Measurements from ENCODE around the gene SSU72.
"Not testable (repeated sequence)": the region's sequence is repeated elsewhere in the genome, so short reads cannot be mapped to it uniquely, and the experiment has no call there.

DNA sequence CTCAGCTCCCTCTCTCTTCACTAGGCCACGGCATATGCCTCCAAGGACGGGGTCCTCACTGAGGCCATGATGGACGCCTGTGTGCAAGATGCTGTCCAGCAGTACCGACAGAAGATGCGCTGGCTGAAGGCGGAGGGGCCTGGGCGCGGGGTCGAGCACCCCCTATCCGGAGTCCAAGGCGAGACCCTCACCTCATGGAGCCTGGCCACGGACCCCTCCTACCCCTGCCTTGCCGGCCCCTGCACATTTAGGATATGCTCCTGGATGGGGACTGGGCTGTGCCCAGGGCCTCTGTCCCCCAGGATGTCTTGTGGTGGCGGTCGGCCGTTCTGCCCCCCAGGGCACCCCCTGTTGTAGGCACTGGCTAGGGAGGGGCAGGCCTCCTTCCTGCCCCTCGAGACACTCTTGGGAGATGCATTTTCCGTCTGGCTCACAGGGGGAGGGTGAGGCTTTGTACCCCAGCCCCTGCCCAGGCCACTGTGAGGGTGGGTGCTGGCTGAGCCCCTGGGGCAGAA, 79.1 kb downstream of the SSU72 start:
- not testable (repeated sequence) for TF ChIP-seq TAF1 (conservative IDR thresholded peaks at IDR 0.05); RAD21 (IDR thresholded peaks at IDR 0.05); SP1 (IDR thresholded peaks at IDR 0.05); FOXA1 (IDR thresholded peaks at IDR 0.05); HNF4G (IDR thresholded peaks at IDR 0.05); JUND (IDR thresholded peaks at IDR 0.05); EGR1 (IDR thresholded peaks at IDR 0.05; ENCODE audit: low read depth in 2 of 2); HNF4A (conservative IDR thresholded peaks at IDR 0.05)
- TF ChIP-seq, protein P1, sequence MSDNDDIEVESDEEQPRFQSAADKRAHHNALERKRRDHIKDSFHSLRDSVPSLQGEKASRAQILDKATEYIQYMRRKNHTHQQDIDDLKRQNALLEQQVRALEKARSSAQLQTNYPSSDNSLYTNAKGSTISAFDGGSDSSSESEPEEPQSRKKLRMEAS (IDR thresholded peaks at IDR 0.05): not testable (repeated sequence)
- TF ChIP-seq, protein P2, sequence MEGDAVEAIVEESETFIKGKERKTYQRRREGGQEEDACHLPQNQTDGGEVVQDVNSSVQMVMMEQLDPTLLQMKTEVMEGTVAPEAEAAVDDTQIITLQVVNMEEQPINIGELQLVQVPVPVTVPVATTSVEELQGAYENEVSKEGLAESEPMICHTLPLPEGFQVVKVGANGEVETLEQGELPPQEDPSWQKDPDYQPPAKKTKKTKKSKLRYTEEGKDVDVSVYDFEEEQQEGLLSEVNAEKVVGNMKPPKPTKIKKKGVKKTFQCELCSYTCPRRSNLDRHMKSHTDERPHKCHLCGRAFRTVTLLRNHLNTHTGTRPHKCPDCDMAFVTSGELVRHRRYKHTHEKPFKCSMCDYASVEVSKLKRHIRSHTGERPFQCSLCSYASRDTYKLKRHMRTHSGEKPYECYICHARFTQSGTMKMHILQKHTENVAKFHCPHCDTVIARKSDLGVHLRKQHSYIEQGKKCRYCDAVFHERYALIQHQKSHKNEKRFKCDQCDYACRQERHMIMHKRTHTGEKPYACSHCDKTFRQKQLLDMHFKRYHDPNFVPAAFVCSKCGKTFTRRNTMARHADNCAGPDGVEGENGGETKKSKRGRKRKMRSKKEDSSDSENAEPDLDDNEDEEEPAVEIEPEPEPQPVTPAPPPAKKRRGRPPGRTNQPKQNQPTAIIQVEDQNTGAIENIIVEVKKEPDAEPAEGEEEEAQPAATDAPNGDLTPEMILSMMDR (IDR thresholded peaks at IDR 0.05; ENCODE audit: low read depth, low read length, missing input control): not testable (repeated sequence)
- TF ChIP-seq, protein P3, sequence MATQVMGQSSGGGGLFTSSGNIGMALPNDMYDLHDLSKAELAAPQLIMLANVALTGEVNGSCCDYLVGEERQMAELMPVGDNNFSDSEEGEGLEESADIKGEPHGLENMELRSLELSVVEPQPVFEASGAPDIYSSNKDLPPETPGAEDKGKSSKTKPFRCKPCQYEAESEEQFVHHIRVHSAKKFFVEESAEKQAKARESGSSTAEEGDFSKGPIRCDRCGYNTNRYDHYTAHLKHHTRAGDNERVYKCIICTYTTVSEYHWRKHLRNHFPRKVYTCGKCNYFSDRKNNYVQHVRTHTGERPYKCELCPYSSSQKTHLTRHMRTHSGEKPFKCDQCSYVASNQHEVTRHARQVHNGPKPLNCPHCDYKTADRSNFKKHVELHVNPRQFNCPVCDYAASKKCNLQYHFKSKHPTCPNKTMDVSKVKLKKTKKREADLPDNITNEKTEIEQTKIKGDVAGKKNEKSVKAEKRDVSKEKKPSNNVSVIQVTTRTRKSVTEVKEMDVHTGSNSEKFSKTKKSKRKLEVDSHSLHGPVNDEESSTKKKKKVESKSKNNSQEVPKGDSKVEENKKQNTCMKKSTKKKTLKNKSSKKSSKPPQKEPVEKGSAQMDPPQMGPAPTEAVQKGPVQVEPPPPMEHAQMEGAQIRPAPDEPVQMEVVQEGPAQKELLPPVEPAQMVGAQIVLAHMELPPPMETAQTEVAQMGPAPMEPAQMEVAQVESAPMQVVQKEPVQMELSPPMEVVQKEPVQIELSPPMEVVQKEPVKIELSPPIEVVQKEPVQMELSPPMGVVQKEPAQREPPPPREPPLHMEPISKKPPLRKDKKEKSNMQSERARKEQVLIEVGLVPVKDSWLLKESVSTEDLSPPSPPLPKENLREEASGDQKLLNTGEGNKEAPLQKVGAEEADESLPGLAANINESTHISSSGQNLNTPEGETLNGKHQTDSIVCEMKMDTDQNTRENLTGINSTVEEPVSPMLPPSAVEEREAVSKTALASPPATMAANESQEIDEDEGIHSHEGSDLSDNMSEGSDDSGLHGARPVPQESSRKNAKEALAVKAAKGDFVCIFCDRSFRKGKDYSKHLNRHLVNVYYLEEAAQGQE (IDR thresholded peaks at IDR 0.05): not testable (repeated sequence)
- TF ChIP-seq, protein P4, sequence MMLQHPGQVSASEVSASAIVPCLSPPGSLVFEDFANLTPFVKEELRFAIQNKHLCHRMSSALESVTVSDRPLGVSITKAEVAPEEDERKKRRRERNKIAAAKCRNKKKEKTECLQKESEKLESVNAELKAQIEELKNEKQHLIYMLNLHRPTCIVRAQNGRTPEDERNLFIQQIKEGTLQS (IDR thresholded peaks at IDR 0.05): not testable (repeated sequence)

Data from liver (tissue), 3 donors.